Urinary bladder (tissue), 4 donors: Measurements from ENCODE around the gene GSDME. TPM values are rescaled to one million over a fixed set of nuclear protein-coding genes. Genes with fewer than 3 reads are reported as not detected.

ENCODE experiments used
- DNase-seq: peaks from one replicate; pipeline ENCODE4 v3.0.0-alpha.2; 2015; ENCODE audit errors: extremely low spot score
- H3K27ac ChIP-seq: one replicate; pipeline ENCODE4 v1.5.1; 2013; ENCODE audit warnings: low read depth, mild to moderate bottlenecking, moderate library complexity
- H3K36me3 ChIP-seq: one replicate; pipeline ENCODE4 v1.6.1; 2013; ENCODE audit warnings: mild to moderate bottlenecking, moderate library complexity; ENCODE audit not compliant: insufficient read depth
- H3K4me1 ChIP-seq: one replicate; pipeline ENCODE4 v1.6.1; 2013; ENCODE audit warnings: mild to moderate bottlenecking, moderate library complexity; ENCODE audit not compliant: insufficient read depth
- H3K4me3 ChIP-seq: one replicate; pipeline ENCODE4 v1.5.1; 2013; ENCODE audit warnings: low read depth, low read length
- WGBS: extraction: QIAGEN DNeasy Blood & Tissue Kit; methylation state at CpG from one replicate; pipeline ENCODE4 v1.1.7; 2013; 5-methylcytosine and 5-hydroxymethylcytosine counted together
- polyA plus RNA-seq: library from polyadenylated mRNA; stranded (reverse); fragments of 200-250 nt; gene quantifications from one replicate; pipeline ENCODE4 v1.2.3, GENCODE V29; 2013
- total RNA-seq: library from RNA; depleted of rRNA; stranded (reverse); fragments of >200 nt; gene quantifications from one replicate; pipeline ENCODE4 v1.2.3, GENCODE V29; 2014
- donor health status: healthy with polysubstance abuse.
- donor health status: healthy.

Gene GSDME
- total and polyA plus RNA-seq, 2 donors, result 8.3 to 11.3 TPM

DNA sequence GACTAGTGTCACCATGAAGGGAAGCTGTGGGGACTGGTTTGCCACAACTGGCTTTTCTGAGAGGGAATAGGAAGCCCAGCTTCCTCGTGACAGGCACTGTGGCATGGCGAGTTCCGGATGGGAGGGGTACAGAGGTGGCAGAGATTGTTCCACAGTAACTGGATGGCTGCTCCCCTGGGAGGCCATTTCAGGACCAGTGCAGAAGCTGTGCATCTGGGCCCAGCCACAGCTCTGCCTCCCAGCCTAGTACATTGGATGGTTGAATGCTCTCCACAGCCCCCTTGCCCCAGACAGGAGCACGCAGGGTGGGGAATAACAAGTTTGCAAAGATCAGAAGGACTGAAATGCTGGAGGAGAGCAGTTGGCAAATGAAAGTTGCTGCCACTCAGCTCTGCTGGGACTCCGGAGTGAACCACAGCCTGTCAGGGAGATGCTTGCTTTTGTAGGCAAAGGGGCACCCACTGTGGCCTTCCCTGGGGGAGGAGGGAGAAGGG lies 51.8 kb downstream of the GSDME start:
- DNase-seq, result no peak
- Histone ChIP-seq H3K4me3 (no peak overlapping the region), H3K4me1 (no peaks in the 10 kb centered on the region), H3K27ac (no peak overlapping the region), H3K36me3 (no peaks in the 10 kb centered on the region)
- WGBS, result 76% methylated on average over 5 of the region's 5 CpGs

DNA sequence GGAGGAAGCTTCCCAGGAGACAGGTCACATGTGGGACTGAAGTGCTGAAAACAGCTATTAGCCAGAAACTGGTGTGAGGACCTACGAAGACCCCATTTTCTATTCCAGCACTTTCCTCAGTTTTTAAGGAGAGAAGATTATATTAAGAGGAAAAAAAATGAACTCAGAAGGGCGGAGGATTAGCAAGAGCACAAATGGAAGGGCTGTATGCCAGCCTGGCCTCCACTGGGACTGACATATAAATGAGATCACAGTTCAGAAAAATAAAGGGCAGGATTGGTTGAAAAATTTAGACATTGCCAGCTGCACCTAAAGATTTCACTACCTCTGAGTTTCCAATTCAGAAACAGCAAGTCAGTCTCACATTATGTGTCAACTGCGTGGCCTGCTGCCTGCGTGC lies 53.0 kb downstream of the GSDME start:
- 66% methylated on average over 4 of the region's 4 CpGs for WGBS
- Histone ChIP-seq H3K27ac (no peak overlapping the region), H3K36me3 (no peaks in the 10 kb centered on the region), H3K4me3 (no peak overlapping the region), H3K4me1 (no peaks in the 10 kb centered on the region)
- DNase-seq, result no peak

DNA sequence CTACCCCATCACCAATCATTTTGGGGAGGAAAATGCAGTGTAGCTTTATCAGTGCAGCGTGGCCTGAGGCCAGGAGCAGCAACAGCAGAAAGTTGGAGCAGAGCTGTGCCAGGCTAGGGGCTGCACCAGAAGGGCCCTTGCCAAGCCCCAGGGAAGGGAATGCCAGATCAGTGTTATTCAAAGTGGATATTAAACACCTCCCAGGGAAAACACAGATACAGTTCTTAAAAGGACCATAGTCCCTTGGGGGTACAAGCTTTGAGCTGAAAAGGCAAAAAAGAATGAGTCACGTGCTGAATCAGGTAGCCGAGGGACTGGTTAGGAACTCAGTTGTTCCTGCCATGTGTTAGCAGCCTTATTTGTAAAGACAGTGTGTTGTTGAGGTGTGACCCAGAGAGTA lies 54.0 kb downstream of the GSDME start:
- 61% methylated on average over 3 of the region's 3 CpGs for WGBS
- DNase-seq, result no peak
- H3K36me3 ChIP-seq, result no peaks in the 10 kb centered on the region
- H3K27ac ChIP-seq, result no peak overlapping the region
- no peaks in the 10 kb centered on the region for H3K4me1 ChIP-seq
- no peak overlapping the region for H3K4me3 ChIP-seq

DNA sequence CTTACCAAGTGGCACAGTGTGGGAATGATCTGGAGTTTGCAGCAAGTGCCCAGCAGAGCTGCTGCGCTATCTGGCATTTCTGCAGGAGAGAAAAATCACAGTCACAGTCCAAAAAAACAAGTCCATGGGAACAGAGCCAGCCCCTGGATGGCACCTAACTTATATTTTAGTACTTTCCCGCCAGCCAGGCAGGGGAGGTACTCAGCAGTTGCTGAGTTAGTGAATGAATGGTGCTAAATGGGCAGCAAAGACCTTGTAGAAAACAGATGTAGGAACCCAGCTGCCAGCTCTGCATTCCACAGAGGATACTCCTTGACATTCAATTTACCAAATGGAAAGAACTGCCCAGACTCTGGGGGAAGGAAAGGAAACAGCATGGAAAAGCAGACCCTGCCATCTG lies 54.5 kb downstream of the GSDME start:
- 59% methylated on average over 2 of the region's 2 CpGs for WGBS
- Histone ChIP-seq H3K36me3 (no peaks in the 10 kb centered on the region), H3K27ac (no peak overlapping the region), H3K4me1 (no peaks in the 10 kb centered on the region), H3K4me3 (no peak overlapping the region)
- no peak for DNase-seq

DNA sequence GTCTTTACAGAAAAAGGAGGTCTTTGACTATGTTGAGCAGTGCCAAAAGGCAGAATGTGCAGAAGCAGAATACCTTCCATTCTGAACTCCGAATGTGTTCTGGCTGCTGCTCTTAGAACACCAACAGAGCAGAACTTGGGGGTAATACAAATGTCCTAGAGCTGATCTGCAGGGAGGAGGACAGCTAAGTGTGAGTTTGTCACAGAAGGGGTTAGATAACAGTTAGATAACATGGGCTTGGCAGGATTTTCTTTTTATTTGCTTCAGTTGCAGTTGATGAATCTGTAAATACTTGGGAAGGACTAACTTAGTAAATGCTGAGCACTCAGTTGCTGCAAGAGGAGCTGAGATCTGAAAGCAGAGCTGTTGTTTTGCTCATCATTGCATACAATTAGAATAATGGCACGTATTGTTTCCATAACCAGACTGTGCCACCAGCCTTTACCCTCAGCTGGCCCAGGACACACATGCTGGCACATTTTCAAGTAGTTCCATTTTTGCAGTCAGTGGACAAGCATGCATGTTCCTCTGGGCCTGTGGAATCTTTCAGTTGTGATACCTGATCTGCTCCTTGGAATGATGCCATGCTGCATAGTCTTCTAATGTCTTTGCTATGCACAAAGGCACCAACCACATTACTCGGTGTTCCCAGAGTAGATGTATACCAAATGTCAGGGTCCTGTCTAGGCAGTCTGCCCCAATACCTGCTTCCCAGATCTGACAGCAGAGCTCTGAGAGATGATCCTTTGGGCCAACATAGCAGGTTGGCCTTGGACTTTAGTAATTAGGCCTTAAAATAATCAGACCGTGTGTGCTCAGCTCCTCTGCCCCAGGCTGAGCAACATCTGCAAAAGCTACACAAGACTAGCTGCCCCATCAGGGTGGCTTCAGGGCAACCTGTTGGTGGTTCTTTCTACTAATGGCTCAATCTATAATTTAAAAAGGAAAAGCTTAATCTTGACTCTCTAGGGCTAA lies 55.7 kb downstream of the GSDME start:
- Histone ChIP-seq H3K27ac (no peak overlapping the region), H3K4me3 (no peak overlapping the region), H3K4me1 (no peaks in the 10 kb centered on the region), H3K36me3 (no peaks in the 10 kb centered on the region)
- peak; percentile 33 for DNase-seq
- 41% methylated on average over 4 of the region's 4 CpGs for whole genome bisulfite sequencing

DNA sequence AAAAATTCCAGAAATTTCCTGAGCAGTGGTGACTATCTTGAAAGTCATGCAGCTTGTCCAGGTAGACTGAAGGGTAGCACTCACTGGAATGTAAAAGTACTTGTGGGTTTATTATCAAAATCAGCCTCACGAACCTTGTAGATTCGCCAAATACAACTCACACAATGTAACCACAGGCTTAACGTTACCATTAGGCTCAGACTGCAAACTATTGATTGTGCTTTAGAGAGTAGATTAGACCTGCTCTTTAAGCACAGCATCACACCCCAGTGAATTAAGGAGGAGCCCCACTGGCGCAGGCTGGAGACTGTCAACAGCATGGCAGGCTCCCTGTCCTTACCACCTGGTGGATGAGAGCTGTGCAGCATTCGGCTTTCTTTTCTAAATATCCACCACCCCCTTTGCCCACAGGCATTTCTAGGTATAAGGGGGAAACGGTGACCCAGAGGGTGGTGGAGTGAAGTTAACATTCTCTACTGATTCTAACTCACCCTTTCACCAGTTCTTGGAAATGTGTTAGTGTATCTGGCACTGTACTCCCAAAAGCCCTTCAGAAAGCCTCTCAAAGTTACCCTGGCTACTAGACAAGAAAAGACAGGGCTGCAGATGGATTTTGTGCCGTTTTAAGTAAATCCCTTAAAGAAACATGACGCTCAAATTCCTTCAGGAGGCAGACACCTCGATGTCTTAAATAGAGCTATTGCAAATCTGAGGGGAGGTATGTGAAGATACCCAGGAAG lies 56.6 kb downstream of the GSDME start:
- DNase-seq, result no peak
- Histone ChIP-seq H3K36me3 (no peaks in the 10 kb centered on the region), H3K4me1 (no peaks in the 10 kb centered on the region), H3K27ac (no peak overlapping the region), H3K4me3 (no peak overlapping the region)
- 54% methylated on average over 9 of the region's 9 CpGs for WGBS

DNA sequence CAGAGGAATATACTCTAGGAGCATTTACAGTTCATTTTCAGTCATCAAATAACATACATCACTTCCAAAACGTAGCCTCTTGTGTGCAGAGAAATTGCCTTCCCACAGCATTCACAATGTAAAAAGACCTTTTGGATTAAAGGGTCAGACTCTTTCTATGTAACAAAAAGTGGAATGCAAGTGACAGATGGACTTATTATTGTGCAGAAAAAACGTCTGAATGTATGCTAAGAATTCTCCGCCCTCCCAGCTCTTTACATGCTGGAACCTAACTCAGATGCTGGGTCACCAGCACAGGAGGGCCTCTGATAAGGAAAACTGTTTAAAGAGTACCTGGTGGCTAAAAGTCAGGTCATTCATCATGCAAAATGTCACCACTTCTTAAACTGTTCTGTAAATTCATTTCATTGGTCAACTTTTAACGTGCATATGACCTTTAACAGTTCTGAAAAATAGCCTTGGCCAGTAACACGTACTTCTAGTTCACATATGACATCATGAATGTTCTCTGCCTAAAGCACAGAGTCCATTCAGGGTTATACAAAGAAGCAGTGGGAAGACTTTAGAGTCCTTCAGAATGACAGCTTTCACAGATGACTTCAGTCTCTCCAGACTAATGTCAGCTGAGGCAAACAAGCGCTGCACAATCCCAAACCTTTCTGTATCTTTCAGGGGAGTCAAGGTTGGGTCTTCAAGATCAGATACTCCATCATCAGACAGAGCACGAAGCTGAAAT lies 58.6 kb downstream of the GSDME start:
- no peak for DNase-seq
- no peak overlapping the region for H3K4me3 ChIP-seq
- H3K36me3 ChIP-seq, result no peaks in the 10 kb centered on the region
- no peak overlapping the region for H3K27ac ChIP-seq
- no peaks in the 10 kb centered on the region for H3K4me1 ChIP-seq
- 83% methylated on average over 7 of the region's 7 CpGs for WGBS

DNA sequence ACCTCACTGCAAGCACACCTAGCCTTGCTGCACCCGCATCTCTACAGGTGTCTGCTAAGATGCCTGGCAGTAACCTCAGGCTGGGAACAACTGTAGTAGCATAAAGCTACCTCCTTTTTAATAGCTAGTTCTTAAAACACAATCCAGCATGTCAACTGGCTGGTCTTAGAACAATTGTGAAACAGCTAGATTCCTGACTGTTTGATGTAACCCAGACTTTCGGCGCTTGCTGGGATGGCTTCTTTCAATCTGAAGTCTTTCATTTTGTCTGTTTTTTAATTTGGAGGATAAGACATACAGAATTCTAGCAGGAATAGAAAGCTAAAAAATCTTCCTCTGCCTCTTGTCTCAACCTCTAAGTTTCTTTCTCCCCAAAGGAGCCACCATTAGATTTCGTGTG lies 59.8 kb downstream of the GSDME start:
- DNase-seq, result no peak
- 93% methylated on average over 4 of the region's 4 CpGs for WGBS
- Histone ChIP-seq H3K4me1 (no peaks in the 10 kb centered on the region), H3K4me3 (no peak overlapping the region), H3K27ac (no peak overlapping the region), H3K36me3 (no peaks in the 10 kb centered on the region)

DNA sequence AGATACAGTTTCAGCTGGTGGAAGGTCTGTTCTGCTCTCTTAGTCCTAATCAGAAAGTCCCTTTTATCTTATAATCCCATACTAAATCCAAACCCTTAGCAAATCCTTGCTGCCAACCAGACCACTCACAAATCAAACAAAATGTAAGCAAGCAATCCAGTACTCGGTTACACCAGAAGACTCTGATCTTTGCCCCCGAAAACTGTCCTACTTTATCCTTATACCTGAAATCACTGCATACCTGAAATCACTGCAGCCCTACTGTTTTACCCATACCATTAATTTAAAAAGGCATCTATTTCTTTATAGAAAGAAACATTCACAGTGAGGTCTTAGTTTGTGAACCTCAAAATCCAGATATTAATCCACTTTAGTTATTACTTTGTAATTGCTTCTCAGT lies 64.7 kb downstream of the GSDME start:
- DNase-seq, result no peak
- H3K36me3 ChIP-seq, result no peaks in the 10 kb centered on the region
- H3K4me1 ChIP-seq, result no peaks in the 10 kb centered on the region
- H3K4me3 ChIP-seq, result no peak overlapping the region
- 60% methylated on average over 2 of the region's 2 CpGs for WGBS
- no peak overlapping the region for H3K27ac ChIP-seq

DNA sequence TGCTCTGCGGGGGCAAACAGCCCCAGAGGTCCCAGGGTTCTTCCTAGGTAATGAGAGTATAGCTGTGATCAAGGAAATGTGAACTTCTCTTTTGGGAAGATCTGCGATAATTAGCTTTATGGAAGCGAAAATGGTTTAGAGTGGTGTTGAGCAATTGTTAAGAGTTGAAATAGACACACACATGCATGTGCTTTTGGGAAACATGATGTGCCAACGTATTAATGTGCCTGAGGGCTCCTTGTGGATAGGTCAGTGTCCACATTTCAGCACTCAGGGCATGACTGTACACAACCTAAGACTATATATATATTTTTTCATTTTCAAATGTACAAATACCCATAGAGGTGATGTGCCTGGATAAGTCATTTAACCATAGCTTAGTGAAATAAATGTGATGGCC lies 67.0 kb downstream of the GSDME start:
- WGBS, result 93% methylated on average over 4 of the region's 4 CpGs
- Histone ChIP-seq H3K36me3 (no peaks in the 10 kb centered on the region), H3K4me3 (no peak overlapping the region), H3K27ac (no peak overlapping the region), H3K4me1 (no peaks in the 10 kb centered on the region)
- DNase-seq, result no peak

DNA sequence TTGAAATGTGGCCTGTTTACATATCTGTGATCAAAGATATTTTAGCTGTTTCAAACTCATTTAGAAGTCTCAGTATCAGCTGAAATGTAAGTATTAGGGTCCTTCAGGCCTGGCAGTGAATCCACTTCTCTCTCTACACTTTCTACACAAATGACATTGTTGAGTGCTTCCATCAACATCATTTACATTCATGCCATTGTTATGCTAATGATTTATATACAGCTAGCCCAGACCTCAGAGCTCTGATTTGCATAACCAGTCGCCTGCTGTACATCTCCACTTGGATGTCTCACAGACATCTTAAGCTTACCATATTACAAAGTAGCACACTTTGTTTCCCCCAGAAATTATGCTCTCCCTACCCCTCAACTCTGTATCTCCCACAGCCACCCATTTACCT lies 71.6 kb downstream of the GSDME start:
- no peak overlapping the region for H3K4me3 ChIP-seq
- H3K27ac ChIP-seq, result no peak overlapping the region
- WGBS, result 92% methylated on average over 1 of the region's 1 CpG
- no peaks in the 10 kb centered on the region for H3K36me3 ChIP-seq
- H3K4me1 ChIP-seq, result no peaks in the 10 kb centered on the region
- DNase-seq, result no peak

DNA sequence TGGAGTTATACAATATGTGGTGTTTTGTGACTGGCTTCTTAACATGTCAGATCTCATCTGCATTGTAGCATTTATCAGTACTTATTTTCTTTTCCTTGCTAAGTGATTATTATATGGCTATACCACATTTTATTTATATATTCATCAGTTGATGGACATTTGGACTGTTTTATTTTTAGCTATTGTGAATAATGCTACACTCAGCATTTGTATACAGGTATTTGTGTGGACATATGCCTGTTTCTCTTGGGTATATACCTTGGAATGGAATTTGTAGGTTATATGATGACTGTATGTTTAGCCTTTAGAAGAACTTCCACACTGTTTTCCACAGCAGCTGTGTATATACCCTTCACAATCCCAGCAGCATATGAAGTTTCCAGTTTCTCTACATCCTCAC lies 86.5 kb downstream of the GSDME start:
- H3K4me3 ChIP-seq, result no peak overlapping the region
- H3K4me1 ChIP-seq, result no peaks in the 10 kb centered on the region
- H3K27ac ChIP-seq, result no peak overlapping the region
- H3K36me3 ChIP-seq, result no peaks in the 10 kb centered on the region
- DNase-seq, result no peak

DNA sequence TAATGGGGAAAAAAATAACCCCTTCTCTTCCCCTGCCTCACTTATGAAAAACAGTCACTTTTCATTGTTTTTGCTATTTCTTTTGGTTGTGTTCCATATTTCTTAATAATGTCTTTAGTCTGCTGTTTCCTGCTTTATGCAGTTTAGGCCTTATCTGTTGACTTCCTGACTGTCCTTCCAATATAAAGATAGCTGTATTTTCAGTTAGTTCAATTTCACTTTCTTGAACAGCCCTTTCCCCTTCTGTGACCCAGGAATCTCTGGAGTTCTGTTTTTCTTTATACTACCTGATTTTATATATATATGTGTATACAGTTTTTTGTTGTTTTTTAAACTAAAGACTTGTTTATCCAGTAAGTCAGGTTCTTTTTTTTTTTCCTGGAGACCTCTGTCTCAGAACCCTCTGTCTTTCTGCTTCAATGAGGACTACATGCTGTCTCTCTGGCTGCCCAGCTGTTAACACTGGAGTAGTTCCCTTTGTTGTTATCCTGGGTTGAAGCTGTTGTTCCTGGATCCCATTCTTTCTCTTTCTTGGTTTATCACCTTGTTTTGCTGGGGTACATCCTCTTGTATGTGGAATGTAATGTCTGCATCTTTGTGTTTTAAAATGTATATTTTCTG lies 87.2 kb downstream of the GSDME start:
- Histone ChIP-seq H3K4me1 (no peaks in the 10 kb centered on the region), H3K36me3 (no peaks in the 10 kb centered on the region), H3K4me3 (no peak overlapping the region), H3K27ac (no peak overlapping the region)
- DNase-seq, result no peak
